Activated CD8-positive, alpha-beta memory T cell treated with anti-CD3 and anti-CD28 coated beads for 36 hours (primary cell): ENCODE data around the gene MTHFD1L. TPM values are rescaled to one million over a fixed set of nuclear protein-coding genes. Genes with fewer than 3 reads are reported as not detected.

Experiments used
- CTCF ChIA-PET: fragments of 350-600 bp; sonication (Branson Sonifier 250); formaldehyde crosslinking; loops from one replicate; lab custom pipeline; 2021; ENCODE audit warnings: antibody characterized with exemption; lab: Charles Lee
- POLR2A ChIA-PET: fragments of 350-600 bp; sonication (Branson Sonifier 250); formaldehyde crosslinking; loops from one replicate; lab custom pipeline; 2021; ENCODE audit warnings: antibody characterized with exemption; lab: Charles Lee
- total RNA-seq, 2 experiments: library from RNA; stranded (reverse); gene quantifications; one replicate each; pipeline ENCODE4 v1.2.3, GENCODE V29; 2021

MTHFD1L gene
- total RNA-seq, 2 experiments from 2014 or later, result 141 to 145 TPM

GRCh38 chr6:151002057-151002450 is 136.6 kb downstream of the MTHFD1L start:
- ChIA-PET POLR2A (no interaction called here), CTCF (interaction anchor here (0.8 kb wide), 1 partner anchor 12 kb away, joined by 4 read pairs; no protein-coding TSS in a partner anchor)

DNA sequence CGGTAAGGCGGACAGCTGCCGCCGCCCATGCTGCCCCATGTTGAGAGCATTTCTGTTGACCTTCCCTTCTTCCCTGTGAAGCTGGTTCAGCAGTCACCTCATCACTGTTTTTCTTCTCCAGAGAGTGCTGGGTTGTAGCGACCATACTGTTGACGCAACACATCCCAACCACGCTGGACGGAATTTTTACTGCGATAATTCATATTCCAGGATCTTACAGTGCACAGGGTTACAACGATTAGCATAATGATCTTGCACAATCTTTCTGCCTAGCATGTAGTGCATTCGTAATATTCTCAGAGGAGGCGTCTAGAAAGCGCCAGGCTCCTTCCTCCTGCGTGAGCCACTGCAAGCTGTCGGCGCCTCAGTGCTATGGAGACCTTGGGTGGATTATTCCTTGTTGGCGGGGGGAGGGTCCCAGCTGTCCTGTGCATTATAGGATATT is 137.0 kb downstream of the MTHFD1L start:
- ChIA-PET POLR2A (no interaction called here), CTCF (no interaction called here)

DNA sequence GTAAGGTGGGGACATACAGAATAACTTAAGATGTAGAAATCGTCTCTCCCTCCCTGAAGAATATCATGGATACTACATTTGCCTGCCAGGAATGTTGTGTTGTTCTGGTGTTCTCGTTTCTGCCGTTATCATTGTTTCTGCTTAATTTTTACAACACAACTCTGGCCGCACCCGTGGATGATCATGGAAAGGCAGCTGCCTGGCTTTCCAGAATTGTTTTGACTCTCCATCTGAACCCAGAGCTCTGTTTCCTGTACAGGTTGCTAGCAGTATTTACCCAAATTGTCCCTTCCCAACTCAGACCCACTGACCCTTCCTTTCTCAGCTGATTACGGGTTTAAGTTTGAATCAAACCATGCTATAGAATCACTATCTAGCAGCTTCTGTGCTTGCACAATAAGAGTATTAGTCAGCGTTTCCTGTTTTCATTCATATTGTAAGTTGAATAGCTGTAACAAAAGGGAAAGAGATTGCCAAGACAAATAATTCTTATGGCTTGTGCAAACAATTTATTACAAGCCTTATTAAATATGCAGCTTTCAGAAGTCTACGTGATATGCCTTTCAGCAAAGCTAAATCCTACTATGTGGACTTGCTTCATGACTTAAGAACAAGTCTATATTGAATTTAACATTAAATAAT is 139.0 kb downstream of the MTHFD1L start:
- CTCF ChIA-PET, result interaction anchor here (1.0 to 2.1 kb wide), 3 partner anchors 9 to 320 kb away, joined by 3 to 8 read pairs (median 4); no protein-coding TSS in a partner anchor
- POLR2A ChIA-PET, result no interaction called here

- POLR2A ChIA-PET, result no interaction called here
Measured at GRCh38 chr6:151005164-151005563, 139.7 kb downstream of the MTHFD1L start.

DNA sequence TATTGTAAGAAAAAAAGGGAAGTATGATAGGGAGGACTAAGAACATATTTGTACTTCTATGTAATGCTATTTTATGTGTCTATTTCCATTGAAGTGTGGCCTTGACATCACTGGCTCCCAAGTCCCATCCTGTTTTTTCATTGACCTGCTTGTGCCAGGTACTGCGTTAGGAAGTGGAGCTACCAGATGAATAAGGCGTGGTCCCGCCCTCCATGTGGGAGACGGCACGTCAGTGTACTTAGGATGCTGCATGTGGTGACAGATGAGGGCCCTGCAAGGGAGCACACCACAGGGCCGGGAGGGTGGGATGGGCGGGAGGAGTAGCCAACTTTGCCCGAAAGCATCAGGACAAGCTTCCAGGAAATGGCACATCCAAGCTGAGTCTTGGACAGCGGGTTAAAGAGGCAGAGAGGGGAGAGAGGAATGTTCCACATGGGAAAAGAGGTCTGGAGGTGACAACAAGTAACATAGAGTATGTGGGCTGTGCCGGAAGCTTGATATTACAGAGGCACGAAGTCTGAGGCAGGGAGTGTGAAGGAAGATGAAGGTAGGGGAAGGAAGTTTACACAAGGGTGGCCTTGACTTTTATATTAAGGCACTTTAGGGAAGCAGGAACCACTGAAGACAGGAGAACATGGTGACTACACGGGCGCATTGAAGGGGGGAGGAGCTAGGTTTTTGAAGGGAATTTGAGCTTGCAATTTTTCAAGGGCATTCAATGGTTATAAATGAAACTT is 140.6 kb downstream of the MTHFD1L start:
- ChIA-PET CTCF (interaction anchor here (2.1 kb wide), 1 partner anchor 8 kb away, joined by 8 read pairs; no protein-coding TSS in a partner anchor), POLR2A (no interaction called here)

More at GRCh38 chr6:151005164-151005563, 139.7 kb downstream of the MTHFD1L start:
- CTCF ChIA-PET, result interaction anchor here (1.2 to 2.1 kb wide), 2 partner anchors 9 to 11 kb away, joined by 4 to 8 read pairs; no protein-coding TSS in a partner anchor

DNA sequence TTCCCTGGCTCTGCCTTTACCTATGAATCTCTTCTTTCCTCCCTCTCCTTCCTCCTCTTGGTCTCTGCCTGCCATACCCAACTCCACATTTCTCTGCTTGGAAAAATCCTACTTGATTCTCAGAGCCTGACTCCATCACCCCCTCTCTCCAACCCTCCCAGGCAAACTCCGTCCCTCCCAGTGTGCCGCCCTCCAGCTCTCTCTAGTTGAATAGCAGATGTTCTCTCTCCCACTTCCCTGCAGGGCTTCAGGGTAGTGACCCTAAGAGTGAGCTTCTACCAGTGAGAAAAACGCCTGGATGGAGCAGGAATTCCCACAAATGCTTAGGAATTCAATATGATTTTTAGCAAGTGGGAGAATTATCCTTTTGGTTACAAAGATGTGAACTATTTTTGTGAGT is 141.6 kb downstream of the MTHFD1L start:
- ChIA-PET CTCF (no interaction called here), POLR2A (no interaction called here)

DNA sequence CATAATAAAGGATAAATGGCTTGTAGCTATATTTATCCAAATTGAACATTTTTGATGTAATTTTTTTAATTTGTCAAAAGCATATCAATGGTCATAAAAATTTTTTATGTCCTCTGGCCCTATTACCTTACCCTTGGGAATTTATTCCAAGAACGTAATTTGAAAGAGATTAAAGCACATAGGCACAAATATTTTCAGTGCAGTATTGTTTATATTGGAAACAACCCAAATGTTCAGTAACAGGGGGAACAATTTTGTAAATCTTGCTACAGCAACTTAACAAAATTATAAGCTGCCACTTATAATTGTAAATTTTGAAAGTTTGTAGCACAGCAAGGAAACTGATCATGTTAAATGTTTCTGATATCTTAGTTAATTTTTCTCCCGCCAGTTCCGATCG is 142.4 kb downstream of the MTHFD1L start:
- ChIA-PET CTCF (no interaction called here), POLR2A (no interaction called here)

DNA sequence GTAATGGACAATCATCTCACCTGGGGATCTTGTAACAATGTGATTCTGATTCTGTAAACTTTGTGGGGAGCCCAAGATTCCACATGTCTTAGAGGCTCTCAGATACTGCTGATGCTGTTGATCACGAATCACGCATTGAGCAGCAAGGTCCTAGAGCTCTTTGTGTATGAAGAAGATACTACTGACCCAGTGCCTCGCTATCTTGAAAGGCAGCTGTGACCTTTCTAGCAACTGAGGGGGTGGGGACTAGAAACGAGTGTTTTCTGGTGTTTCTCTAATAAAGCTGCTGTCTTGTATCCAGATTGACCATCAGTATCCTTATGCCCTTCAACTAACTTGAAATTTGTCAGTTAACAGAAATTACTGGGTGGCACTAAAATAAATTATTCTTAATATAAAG is 142.9 kb downstream of the MTHFD1L start:
- ChIA-PET POLR2A (no interaction called here), CTCF (interaction anchor here (2.2 kb wide), 1 partner anchor 316 kb away, joined by 7 read pairs; no protein-coding TSS in a partner anchor)

- ChIA-PET CTCF (interaction anchor here (2.2 kb wide), 1 partner anchor 314 kb away, joined by 7 read pairs; no protein-coding TSS in a partner anchor), POLR2A (no interaction called here)
Measured at GRCh38 chr6:151009576-151009975, 144.1 kb downstream of the MTHFD1L start.

DNA sequence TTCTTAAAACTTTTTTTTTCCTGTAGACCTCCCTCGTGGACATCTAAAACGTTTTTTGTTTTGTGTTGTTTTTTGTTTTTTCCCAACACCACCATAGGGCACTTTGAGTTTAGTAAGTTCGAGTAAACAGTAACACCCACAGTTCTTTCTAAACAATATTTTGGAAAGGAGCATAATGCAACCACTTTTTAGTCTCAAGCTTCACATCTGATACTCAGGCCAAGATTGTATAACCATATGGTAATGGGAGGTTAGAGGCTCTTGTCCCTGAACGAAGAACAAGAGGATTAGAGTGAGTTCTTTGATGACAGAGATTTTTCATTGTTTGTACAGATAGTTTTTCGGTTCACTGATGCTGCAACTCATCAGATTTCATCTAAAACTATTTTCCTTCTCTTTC is 144.6 kb downstream of the MTHFD1L start:
- ChIA-PET CTCF (interaction anchor here (2.2 kb wide), 1 partner anchor 314 kb away, joined by 7 read pairs; no protein-coding TSS in a partner anchor), POLR2A (no interaction called here)

DNA sequence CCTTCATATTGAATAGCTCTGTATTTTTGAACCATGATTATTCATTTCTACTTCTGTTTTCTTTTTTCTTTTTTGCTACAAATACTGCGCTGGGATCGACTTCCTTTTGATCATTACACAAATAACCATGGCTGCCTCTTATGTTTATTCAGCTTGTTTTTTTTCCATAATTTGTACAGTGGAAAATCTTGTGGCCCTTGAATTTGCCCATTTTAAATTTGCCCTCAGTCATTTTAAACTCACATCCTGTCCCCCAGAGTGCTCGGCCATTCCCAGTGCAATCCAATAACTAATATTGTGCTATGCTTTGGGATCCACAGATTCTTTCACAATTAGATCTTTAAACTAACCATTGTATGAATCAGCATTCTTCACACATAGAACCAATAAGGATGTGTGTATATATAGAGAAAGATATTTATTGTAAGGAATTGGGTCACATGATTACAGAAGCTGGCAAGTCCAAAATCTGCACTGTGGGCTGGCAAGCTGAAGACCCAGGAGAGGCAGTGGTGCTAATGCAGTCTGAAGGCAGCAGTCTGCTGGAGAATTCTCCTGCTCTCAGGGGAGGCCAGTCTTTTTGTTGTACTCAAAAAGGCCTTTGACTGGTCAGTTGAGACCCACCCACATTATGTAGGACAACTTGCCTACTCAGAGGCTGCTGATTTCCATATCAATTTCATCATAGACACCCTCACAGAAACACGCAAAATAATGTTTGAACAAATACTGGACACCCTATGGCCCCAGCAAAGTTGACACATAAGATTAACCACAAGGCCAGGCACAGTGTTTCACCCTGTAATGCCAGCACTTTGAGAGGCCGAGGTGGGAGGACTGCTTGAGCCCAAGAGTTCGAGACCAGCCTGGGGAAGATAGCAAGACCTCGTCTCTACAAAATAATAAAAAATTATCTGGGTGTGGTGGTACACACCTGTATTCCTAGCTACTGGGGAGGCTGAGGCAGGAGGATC is 147.1 kb downstream of the MTHFD1L start:
- ChIA-PET CTCF (interaction anchor here (0.6 to 4.5 kb wide), 3 partner anchors 8 to 312 kb away, joined by 3 to 47 read pairs (median 8); no protein-coding TSS in a partner anchor), POLR2A (no interaction called here)

DNA sequence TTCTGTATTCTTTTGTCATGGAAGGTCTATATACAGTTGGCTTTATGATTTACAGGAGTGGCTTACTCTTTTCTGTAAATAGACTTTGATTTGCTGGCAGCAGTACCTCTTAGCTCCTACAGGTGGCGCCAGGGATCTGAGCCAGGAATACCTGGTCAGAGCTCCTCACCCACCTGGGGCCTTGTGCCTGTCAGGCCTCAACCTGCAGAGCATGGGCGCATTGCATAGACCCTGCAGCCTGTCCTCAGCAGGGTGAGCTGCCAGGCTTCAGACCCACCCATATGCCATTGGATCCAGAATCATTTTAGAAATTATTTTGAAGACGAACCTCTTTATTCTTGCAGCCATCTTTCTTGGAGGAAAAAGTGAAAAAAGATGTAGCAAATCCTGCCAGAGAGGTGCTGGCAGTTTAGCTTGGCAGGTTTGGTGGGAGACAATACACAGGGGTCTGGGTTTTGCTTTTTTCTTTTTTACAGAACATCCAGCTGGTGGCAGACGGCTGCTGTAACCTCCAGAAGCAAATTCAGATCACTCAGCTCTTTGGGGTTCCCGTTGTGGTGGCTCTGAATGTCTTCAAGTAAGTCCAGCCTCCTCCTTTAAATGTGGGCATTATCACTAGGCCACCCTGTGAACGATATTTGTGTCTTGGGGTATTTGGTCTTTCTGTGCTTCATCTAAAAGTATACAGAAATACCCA is 149.1 kb downstream of the MTHFD1L start:
- ChIA-PET POLR2A (interaction anchor here (0.6 kb wide), 1 partner anchor 310 kb away, joined by 3 read pairs; no protein-coding TSS in a partner anchor), CTCF (interaction anchor here (0.6 to 4.5 kb wide), 19 partner anchors 9 to 322 kb away, joined by 3 to 47 read pairs (median 4); no protein-coding TSS in a partner anchor)

GRCh38 chr6:151015101-151015700 is 149.7 kb downstream of the MTHFD1L start:
- POLR2A ChIA-PET, result no interaction called here

GRCh38 chr6:151016107-151016506 is 150.6 kb downstream of the MTHFD1L start:
- ChIA-PET CTCF (interaction anchor here (0.8 to 4.5 kb wide), 4 partner anchors 11 to 309 kb away, joined by 3 to 47 read pairs (median 6); no protein-coding TSS in a partner anchor), POLR2A (no interaction called here)

More at GRCh38 chr6:151015101-151015700, 149.7 kb downstream of the MTHFD1L start:
- CTCF ChIA-PET, result interaction anchor here (0.7 to 4.5 kb wide), 13 partner anchors 10 to 861 kb away, joined by 3 to 47 read pairs (median 4); no protein-coding TSS in a partner anchor

DNA sequence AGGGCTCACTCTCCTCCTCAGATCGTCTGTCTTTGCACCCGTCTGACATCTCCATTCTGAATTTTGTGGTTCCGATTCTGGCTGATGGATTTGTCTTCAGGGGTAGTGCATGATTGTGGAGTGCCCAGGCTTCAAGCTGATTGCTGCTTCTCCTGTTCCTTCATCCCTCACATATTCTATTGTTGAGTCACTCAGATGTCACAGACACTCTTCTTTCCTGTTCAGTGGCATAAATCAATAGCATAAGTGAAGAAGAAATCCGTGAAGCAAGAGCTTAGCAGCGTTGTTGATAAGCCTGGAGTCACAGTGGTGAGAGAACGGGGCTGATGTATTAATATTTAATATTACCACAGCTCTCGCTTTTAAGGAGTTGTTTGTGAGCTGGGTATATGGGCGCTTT is 152.5 kb downstream of the MTHFD1L start:
- ChIA-PET POLR2A (no interaction called here), CTCF (interaction anchor here (2.7 kb wide), 1 partner anchor 306 kb away, joined by 7 read pairs; no protein-coding TSS in a partner anchor)

GRCh38 chr6:151018911-151019782 is 153.6 kb downstream of the MTHFD1L start:
- CTCF ChIA-PET, result interaction anchor here (2.7 kb wide), 1 partner anchor 305 kb away, joined by 7 read pairs; no protein-coding TSS in a partner anchor
- POLR2A ChIA-PET, result no interaction called here
